ENCODE measurements around the gene CFAP46. TPM values are rescaled to one million over a fixed set of nuclear protein-coding genes. Genes with fewer than 3 reads are reported as not detected.

The CFAP46 gene
- total RNA-seq, 1 donor from 2014 or later = not detected

DNA sequence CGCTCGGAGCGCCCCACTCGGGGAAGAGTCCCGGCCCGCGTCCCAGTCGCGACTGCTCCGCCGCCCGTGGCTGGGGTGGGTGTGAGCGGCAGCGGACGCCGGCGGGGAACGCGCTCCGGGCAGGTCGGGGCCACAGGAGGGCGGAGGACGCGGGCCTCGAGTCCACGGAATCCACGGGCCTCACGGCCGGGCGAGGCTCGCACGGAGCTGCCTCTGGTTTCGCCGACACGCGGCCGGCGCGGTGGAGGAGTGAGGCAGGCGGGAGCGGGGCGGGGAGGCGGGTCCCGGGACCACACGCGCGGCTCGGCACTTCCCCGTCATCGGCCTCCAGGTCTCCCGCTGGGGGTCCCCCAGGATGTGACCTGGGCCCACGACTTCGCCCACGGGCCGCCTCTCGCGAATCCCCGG, 155.9 kb downstream of the CFAP46 start:
- intact Hi-C loops (cut with micrococcal nuclease) = loop anchor here (10.0 kb wide), 1 partner anchor 132 kb away; no protein-coding TSS in a partner anchor
- no peak overlapping the region for H3K27ac Mint-ChIP-seq

DNA sequence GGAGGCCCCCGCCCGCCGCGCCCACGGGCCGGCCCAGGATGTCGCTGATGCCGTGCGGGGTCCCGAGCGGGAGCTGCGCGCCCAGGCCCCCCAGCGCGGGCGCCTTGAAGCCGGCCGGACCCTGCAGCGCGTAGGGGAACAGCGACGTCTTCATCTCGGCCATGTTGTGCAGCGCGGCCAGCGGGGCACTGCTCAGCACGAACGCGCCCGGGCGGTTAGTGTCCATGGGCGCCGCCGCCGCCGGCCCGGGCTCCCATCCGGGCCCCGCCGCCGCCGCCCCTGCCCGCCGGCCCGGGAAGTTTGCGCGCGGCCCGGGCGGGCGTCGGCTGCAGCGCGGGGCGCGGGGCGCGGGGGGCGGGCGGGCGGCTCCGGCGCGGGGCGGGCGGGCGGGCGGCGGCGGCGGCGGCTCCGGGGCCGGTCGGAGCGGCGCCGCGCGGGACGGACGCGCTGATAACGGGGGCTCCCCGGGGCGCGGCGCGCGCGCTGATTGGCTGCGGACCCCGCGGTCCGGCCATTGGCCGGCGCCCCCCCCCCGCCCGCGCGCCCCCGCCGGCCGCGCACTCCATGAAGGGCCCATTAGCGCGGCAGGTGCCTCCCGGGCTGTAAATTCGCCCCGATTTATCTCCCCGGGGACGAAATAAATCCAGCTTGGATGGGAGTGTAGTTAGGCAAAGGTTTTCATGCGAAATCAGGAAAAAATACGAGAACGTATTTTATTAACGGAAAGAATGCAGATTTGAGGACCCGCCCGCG, 156.5 kb downstream of the CFAP46 start, which contains the start of gene NKX6-2:
Gene NKX6-2 (minus strand): TSS at position 425 of the 753 bp plus-strand sequence. CDS start 199 bp downstream, at position 226.
- no peak for DNase-seq
- intact Hi-C loops (cut with micrococcal nuclease) = loop anchor here (10.0 kb wide), 1 partner anchor 131 kb away; no protein-coding TSS in a partner anchor
- Mint-ChIP-seq H3K9me3 (no peaks in the 10 kb centered on the region), H3K4me1 (no peaks in the 10 kb centered on the region), H3K27ac (no peak within 1 kb of the TSS), H3K27me3 (peaks cover 25% of the 10 kb centered on the region), H3K4me3 (no peak within 1 kb of the TSS), H3K36me3 (ENCODE audit: low read depth) (peaks cover 10% of the 10 kb centered on the region)

More for the DNA sequence above, 155.9 kb downstream of the CFAP46 start:
- H3K4me1 Mint-ChIP-seq = no peaks in the 10 kb centered on the region
- H3K36me3 Mint-ChIP-seq (ENCODE audit: low read depth) = peaks cover 8% of the 10 kb centered on the region
- no peak overlapping the region for H3K4me3 Mint-ChIP-seq
- peaks cover 25% of the 10 kb centered on the region for H3K27me3 Mint-ChIP-seq
- no peak for DNase-seq
- no peaks in the 10 kb centered on the region for H3K9me3 Mint-ChIP-seq

DNA sequence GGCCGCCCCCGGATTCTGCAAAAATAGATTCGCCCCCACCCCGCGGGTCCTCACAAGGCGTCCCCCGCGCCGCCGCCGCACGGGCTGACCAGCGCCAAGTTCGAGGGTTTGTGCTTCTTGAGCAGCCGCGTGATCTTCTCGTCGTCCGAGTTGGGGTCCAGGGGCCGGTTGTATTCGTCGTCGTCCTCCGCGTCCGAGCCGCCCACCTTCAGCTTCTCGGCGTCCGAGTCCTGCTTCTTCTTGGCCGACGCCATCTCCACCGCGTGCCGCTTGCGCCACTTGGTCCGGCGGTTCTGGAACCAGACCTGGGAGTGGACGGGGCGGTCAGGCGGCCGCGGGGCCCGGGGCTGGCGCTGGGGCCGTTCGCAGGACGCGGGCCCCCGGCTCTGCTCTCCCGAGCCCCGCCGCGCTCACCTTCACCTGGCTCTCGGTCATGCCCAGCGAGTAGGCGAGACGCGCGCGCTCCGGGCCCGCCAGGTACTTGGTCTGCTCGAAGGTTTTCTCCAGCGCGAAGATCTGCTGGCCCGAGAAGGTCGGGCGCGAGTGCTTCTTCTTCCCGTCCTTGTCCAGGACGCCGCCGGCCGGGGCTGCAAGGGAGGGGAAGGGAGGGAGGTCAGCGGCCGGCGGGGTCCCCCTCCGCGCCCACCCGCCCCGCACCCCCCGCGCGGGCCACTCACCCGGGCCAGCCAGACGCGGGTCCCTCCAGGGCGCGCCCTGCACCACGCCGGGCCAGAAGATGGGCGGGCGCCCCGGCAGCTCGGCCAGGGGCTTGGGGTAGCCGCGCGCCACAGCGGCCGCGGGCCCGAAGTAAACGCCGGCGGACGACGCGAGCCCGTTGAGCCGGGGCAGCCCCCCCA, 157.3 kb downstream of the CFAP46 start:
- Mint-ChIP-seq H3K4me3 (no peak overlapping the region), H3K27ac (no peak overlapping the region), H3K27me3 (peaks cover 23% of the 10 kb centered on the region), H3K4me1 (no peaks in the 10 kb centered on the region), H3K36me3 (ENCODE audit: low read depth) (peaks cover 10% of the 10 kb centered on the region), H3K9me3 (no peaks in the 10 kb centered on the region)
- intact Hi-C loops (cut with micrococcal nuclease) = loop anchor here (10.0 kb wide), 1 partner anchor 130 kb away; no protein-coding TSS in a partner anchor
- no peak for DNase-seq

DNA sequence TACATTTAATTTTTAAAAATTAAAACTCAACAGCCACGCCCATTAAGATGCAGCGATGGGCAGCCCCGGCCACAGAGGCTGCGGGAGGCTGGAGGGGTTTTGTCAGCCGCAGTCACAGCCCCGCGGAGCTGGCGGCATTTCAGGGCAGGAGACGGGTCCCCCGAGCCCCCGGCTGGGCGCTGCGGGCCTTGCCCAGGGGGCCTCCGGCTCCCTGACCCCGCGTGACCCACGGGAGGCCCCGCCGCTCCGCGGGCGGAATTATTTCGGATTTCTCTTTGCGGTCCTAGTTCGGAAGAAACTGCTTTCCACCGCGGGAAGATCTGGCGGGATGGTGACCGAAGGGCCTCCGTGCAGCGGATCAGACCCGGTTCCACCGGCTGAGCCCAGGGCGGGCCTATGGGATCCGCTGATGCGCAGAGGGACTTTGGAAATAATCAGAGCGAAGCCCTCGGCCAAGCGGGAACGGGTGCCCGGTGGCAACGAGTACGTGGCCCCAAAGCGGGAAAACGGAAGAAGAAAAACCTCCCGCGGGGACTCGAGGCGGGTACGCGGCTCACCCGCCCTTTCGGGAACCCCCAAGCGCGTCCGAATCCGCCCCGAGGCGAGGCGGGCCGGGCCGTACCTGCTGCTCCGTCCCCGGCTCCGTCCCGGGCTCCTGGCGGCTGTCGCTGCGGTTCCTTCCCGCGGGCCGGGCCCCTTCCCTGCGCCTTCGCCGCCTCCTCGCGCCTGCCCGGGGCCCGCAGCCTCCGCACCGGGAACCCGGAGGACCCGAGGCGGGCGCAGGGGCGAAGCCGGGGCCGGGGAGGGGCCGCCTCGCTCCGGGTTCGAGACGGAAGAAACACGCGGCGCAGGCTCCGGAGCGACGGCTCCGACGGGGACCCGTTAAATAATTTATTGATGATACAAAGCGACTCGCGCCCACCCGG, 158.2 kb downstream of the CFAP46 start:
- peaks cover 10% of the 10 kb centered on the region for H3K36me3 Mint-ChIP-seq (ENCODE audit: low read depth)
- H3K4me3 Mint-ChIP-seq = no peak overlapping the region
- DNase-seq = no peak
- intact Hi-C loops (cut with micrococcal nuclease) = loop anchor here (10.0 kb wide), 1 partner anchor 129 kb away; no protein-coding TSS in a partner anchor
- no peaks in the 10 kb centered on the region for H3K9me3 Mint-ChIP-seq
- H3K27ac Mint-ChIP-seq = no peak overlapping the region
- H3K4me1 Mint-ChIP-seq = no peaks in the 10 kb centered on the region
- peaks cover 18% of the 10 kb centered on the region for H3K27me3 Mint-ChIP-seq

DNA sequence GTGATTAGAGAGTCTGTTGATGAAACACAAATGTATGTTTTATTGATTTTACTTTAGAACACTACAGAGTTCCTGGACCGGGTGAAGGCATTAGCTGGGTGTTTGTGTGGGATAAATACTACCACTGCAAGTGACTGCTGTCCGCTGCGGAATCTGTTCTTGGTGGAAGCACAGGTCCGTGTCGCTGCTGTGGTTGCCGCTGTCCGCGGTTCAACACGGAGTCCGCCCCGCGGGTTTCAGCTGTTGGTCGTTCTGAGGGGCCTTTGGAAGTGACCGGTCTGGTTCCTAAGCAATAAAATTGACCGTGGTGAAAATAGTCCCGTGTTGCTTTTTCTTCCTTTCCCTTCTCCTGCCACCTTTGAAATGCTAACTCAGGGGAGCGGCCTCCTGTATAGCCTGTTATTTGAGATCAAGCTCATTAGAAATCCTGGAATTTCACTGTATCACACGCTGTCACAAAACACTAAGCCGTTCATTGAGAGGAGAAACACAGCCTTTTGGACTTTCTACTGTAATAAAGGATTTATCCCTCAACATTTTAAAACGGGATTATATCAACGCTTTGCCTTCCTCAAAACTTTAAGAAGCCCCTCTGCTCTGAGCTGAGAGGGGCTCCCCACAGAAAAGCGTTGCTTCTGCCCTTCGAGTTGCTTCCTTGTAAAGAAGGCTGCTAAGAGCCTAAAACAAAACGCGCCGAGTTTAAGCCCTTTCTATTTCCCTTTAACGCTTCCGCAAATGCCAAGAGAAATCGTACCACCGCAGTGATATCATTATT, 159.0 kb downstream of the CFAP46 start:
- Mint-ChIP-seq H3K27me3 (peaks cover 15% of the 10 kb centered on the region), H3K36me3 (ENCODE audit: low read depth) (peaks cover 10% of the 10 kb centered on the region), H3K4me3 (no peak overlapping the region), H3K27ac (no peak overlapping the region), H3K4me1 (no peaks in the 10 kb centered on the region), H3K9me3 (no peaks in the 10 kb centered on the region)
- intact Hi-C loops (cut with micrococcal nuclease) = loop anchor here (10.0 kb wide), 1 partner anchor 129 kb away; no protein-coding TSS in a partner anchor
- DNase-seq = no peak

DNA sequence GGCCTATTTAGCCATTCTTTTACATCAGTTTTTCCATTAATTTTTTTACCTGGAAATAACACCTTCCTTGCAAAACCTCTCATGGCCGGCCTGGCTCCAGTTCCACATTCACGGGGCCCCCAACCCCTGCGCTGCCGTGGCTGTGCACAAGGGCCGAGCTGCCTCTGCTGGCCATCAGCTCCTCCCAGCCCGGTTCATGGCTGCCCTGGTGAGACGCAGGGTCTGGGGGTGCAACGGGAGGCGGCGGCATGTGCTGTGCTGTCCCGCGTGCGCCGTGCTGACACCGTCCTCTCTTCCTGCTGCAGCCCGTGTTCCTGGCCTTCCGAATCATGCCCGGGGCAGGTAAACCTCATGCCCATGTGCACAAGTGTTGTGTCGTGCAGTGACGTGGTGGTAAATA, 160.8 kb downstream of the CFAP46 start:
- no peak for DNase-seq
- Mint-ChIP-seq H3K4me3 (no peak overlapping the region), H3K27me3 (peaks cover 15% of the 10 kb centered on the region), H3K9me3 (no peaks in the 10 kb centered on the region), H3K4me1 (no peaks in the 10 kb centered on the region), H3K27ac (no peak overlapping the region), H3K36me3 (ENCODE audit: low read depth) (peaks cover 10% of the 10 kb centered on the region)
- intact Hi-C loops (cut with micrococcal nuclease) = loop anchor here (10.0 kb wide), 1 partner anchor 127 kb away; no protein-coding TSS in a partner anchor

DNA sequence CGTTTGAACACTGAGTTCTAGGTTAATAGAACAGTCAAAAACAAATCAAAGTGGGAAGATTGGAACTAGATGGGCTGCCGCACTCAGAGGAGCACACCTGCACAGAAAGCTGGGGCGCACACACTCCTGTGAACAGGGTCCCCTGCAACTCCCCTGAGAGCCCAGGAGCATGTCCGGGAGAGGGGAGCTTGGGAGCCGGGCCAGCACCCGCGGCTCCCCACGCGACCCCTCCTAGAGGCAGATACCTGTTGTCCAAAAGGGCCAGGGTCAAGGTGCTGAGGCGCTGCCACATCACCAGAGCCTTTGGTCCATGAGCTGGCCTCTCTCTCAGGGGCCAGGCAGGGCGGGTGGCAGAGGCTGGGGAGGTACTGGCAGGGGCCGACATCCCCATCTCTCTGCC, 162.0 kb downstream of the CFAP46 start:
- Mint-ChIP-seq H3K36me3 (ENCODE audit: low read depth) (peaks cover 10% of the 10 kb centered on the region), H3K27ac (no peak overlapping the region), H3K9me3 (no peaks in the 10 kb centered on the region), H3K4me1 (no peaks in the 10 kb centered on the region), H3K4me3 (no peak overlapping the region), H3K27me3 (peaks cover 15% of the 10 kb centered on the region)
- no peak for DNase-seq
- intact Hi-C loops (cut with micrococcal nuclease) = loop anchor here (10.0 kb wide), 1 partner anchor 126 kb away; no protein-coding TSS in a partner anchor

DNA sequence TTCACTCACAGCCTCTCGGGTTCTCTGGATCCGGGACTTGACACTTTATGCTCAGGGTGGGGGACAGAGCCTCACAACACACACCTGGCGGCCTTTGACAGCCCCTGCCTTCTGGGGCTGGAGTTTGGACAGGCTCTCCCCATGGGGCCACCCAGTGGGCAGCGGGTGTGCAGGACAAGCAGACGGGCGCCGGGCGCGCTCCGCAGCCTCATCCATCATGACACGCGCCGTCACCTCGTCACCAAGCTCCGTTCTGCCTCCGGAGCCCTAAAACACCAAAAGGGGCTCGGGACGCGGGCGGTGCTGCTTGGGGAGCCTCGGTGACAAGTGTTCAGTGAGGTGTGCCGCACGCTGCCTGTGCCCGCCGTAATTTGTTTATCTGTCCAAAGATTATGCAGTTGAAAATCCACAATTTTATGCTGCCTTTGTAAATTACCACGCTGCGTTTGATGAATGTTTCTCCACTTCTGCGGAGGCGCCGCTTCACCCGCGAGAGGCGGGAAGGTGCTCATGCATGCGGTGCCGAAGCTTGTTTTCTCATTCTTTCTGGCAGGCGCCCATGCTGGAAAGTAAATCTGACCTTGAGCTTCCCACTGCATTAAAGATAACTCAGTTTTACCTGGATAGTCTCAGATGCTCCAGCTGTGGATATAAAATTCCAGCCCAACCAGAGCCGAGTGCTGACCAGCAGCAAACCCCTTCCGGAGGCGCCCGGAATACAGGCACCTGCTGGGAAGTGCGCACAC, 162.6 kb downstream of the CFAP46 start:
- H3K4me3 Mint-ChIP-seq = no peak overlapping the region
- DNase-seq = no peak
- no peaks in the 10 kb centered on the region for H3K4me1 Mint-ChIP-seq
- H3K9me3 Mint-ChIP-seq = no peaks in the 10 kb centered on the region
- peaks cover 15% of the 10 kb centered on the region for H3K27me3 Mint-ChIP-seq
- intact Hi-C loops (cut with micrococcal nuclease) = loop anchor here (10.0 kb wide), 1 partner anchor 125 kb away; no protein-coding TSS in a partner anchor
- H3K36me3 Mint-ChIP-seq (ENCODE audit: low read depth) = peaks cover 10% of the 10 kb centered on the region
- no peak overlapping the region for H3K27ac Mint-ChIP-seq

DNA sequence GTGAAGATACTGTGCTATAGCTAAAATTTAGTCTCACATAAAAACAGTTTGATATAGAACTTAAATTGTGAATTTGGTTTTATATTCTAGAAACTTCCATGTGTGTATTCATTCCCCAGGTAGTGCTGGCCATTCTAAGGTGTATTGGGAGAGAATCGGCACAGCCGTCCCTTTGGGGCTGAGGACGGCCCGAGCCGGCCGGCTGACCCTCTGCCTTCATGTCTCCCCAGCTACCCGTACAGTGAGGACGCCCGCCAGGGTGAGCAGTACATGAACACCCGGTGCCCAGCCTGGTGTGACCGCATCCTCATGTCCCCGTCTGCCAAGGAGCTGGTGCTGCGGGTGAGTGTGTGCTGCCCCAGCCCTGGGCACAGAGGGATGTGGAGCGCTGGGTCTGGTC, 164.9 kb downstream of the CFAP46 start:
- Mint-ChIP-seq H3K27me3 (no peaks in the 10 kb centered on the region), H3K4me3 (no peak overlapping the region), H3K4me1 (no peaks in the 10 kb centered on the region), H3K27ac (no peak overlapping the region), H3K36me3 (ENCODE audit: low read depth) (peaks cover 6% of the 10 kb centered on the region), H3K9me3 (no peaks in the 10 kb centered on the region)
- DNase-seq = no peak
- intact Hi-C loops (cut with micrococcal nuclease) = no loop called here

DNA sequence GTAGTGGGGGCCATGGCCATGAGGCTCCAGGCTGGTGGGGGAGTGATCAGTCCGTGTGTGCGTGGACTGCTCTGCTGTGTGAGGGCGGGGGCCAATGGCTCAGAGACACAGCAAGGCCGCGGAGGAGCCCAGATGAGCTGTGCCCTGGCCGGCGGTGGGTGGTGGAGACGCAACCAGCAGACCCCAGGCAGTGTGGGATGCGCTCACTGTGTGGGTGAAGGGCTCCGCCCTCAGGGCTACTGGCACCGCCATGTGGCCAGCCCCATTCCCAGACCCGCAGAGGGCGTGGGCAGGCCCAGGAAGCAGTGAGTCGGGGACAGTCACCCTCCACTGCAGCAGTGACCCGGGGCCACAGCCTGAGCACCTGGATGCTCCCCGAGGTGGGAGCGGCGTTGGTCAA, 165.5 kb downstream of the CFAP46 start:
- Mint-ChIP-seq H3K36me3 (ENCODE audit: low read depth) (peaks cover 5% of the 10 kb centered on the region), H3K27ac (no peak overlapping the region), H3K4me3 (no peak overlapping the region), H3K4me1 (no peaks in the 10 kb centered on the region), H3K27me3 (no peaks in the 10 kb centered on the region), H3K9me3 (no peaks in the 10 kb centered on the region)
- intact Hi-C loops (cut with micrococcal nuclease) = no loop called here
- DNase-seq = no peak

DNA sequence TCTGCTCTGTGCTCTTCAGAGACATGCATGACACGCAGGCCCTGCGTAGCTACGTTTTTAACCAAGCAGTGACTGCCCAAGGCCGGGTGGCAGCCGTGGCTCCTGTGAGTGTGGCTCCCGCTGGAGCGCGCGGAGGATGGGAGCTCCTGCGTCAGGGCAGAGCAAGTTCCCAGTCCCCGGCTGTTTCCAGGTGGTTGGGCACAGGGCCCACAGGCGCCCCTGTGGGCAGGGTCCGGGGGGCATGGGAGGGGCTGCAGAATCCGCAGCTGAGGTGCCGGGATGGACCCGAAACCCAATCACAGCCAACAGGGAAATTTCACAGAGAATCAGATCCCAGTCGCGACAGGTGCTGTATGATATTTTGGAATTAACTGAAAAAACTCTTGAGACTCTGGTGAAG, 166.2 kb downstream of the CFAP46 start:
- intact Hi-C loops (cut with micrococcal nuclease) = no loop called here
- H3K36me3 Mint-ChIP-seq (ENCODE audit: low read depth) = peaks cover 6% of the 10 kb centered on the region

More for the DNA sequence above, 166.2 kb downstream of the CFAP46 start:
- Mint-ChIP-seq H3K9me3 (no peaks in the 10 kb centered on the region), H3K4me3 (no peak overlapping the region), H3K27ac (no peak overlapping the region), H3K27me3 (no peaks in the 10 kb centered on the region), H3K4me1 (no peaks in the 10 kb centered on the region)
- DNase-seq = no peak
